Cardiac fibroblast (primary cell): ENCODE measurements around the gene SCP2.

Experiments
- DNase-seq, 2 donors: peaks; one replicate each; pipeline versions ENCODE4 v3.0.0 to v3.0.0-alpha.2; 2010; ENCODE audit warnings: low read depth in 2 of 2
- H3K4me3 ChIP-seq, 2 donors: replicated peaks in 1 of 2; 1 replicate in 1 of 2; 2 replicates in 1 of 2; pipeline ENCODE4 v1.5.1; 2011; ENCODE audit warnings: low read depth in 2 of 2, low read length in 2 of 2, mild to moderate bottlenecking in 2 of 2, moderate library complexity in 1 of 2
- TF ChIP-seq, protein P1 (sequence below): IDR thresholded peaks from one replicate; pipeline ENCODE4 v1.5.1; 2011; ENCODE audit warnings: low read depth, mild to moderate bottlenecking, low read length, inconsistent platforms

The SCP2 gene

DNA sequence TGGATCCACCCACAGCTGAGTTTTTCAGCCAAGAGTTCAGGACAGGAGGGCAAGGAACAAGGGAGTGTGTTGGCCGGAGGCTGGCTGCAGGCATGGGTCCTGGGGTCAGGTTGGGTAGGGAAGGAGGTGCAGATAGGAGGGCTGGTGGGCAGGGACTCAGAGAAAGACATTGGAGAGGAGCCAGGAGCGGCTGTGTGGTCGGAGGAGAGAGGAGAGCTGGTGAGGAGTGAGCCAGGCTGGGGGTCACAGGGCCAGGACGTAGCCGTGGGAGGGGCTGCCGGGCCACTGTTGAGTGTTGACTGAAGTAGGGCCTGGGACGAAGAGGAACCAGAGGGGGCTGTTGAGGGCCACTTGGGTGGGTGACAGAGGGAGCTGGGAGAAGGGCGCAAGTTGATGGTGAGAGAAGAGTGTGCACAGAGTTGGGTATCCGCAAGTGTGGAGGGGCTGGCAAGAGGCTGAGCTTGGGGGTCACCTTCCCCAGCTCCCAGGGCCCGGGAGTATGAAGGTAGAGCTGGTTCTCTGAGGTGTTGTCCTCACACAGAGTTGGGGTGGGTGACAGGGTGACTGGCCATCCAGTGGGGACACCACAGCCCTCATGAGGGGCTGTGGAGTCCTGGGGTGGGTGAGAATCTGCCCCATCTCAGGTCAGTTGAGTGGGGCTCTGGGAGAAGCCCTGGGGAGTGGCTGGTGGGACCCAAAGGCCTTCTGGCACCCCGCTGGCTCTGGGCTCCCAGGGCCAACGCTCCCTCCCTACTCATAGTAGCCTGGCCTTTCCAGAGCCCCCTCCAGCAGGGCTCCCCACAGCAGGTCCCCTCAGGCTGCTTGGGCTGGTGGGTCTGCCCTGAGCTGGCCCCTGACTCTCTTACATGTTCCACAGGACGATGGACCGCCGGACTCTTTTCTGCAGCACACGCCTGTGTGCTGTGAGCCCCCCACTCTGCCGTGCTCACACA is 156.8 kb downstream of the SCP2 start:
- H3K4me3 ChIP-seq, result no peak overlapping the region
- TF ChIP-seq, protein P1, sequence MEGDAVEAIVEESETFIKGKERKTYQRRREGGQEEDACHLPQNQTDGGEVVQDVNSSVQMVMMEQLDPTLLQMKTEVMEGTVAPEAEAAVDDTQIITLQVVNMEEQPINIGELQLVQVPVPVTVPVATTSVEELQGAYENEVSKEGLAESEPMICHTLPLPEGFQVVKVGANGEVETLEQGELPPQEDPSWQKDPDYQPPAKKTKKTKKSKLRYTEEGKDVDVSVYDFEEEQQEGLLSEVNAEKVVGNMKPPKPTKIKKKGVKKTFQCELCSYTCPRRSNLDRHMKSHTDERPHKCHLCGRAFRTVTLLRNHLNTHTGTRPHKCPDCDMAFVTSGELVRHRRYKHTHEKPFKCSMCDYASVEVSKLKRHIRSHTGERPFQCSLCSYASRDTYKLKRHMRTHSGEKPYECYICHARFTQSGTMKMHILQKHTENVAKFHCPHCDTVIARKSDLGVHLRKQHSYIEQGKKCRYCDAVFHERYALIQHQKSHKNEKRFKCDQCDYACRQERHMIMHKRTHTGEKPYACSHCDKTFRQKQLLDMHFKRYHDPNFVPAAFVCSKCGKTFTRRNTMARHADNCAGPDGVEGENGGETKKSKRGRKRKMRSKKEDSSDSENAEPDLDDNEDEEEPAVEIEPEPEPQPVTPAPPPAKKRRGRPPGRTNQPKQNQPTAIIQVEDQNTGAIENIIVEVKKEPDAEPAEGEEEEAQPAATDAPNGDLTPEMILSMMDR, result no peak
- DNase-seq, result no peak

DNA sequence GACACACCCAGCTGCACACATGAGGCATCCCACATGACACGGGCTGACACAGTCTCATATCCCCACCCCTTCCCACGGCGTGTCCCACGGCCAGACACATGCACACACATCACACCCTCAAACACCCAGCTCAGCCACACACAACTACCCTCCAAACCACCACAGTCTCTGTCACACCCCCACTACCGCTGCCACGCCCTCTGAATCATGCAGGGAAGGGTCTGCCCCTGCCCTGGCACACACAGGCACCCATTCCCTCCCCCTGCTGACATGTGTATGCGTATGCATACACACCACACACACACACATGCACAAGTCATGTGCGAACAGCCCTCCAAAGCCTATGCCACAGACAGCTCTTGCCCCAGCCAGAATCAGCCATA is 157.5 kb downstream of the SCP2 start:
- TF ChIP-seq, protein P1, result no peak
- H3K4me3 ChIP-seq, result no peak overlapping the region
- no peak for DNase-seq

GRCh38 chr1:53085405-53085804 is 158.3 kb downstream of the SCP2 start:
- no peak for DNase-seq
- TF ChIP-seq, protein P1, result no peak
- no peak overlapping the region for H3K4me3 ChIP-seq

DNA sequence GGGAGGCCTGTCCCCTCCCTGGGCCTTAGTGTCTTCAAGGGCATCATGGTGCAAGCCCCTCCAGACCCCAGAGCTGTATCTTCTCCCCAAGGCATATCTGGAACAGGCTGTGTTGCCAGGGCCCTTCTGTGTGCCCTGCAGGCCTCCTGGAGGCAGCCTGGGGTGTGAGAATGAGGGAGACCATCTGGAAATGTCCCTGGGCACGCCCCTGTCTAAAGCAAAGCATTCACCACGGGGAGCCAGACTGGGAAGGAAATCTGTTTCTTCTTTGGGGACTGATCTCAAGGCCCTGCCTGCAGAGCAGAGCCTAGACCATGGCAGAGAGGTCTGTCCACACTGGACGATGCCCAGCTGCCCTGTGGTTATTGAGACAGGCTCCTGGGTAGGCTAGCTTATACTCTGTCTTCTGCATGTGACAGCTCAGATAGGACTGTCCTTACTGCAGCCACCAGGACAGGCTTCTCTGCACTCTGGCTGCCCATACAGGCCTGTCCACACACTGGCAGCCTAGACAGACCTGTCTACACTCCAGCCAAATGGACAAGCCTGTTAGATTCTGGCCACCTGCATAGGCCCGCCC is 159.5 kb downstream of the SCP2 start:
- no peak for DNase-seq
- H3K4me3 ChIP-seq, result no peak overlapping the region
- TF ChIP-seq, protein P1, result no peak

GRCh38 chr1:53087332-53088285 is 160.5 kb downstream of the SCP2 start:
- TF ChIP-seq, protein P1, result no peak
- no peak overlapping the region for H3K4me3 ChIP-seq
- no peak for DNase-seq

GRCh38 chr1:53088616-53089300 is 161.7 kb downstream of the SCP2 start:
- TF ChIP-seq, protein P1, result no peak

More at GRCh38 chr1:53088616-53089300, 161.7 kb downstream of the SCP2 start:
- H3K4me3 ChIP-seq, result no peak overlapping the region
- no peak for DNase-seq
